HepG2 (cell line): ENCODE results near the gene FAM53B. TPM values are rescaled to one million over a fixed set of nuclear protein-coding genes. Genes with fewer than 3 reads are reported as not detected.

Experiments
- ATAC-seq: fragments of 200-7000 bp; cut with Tn5 transposase; 3 replicates; pipeline ENCODE4 v1.9.1; 2020; ENCODE audit warnings: mild to moderate bottlenecking, moderate library complexity
- BruUV-seq: library from RNA; stranded (reverse); fragments of 400-500 nt; replicated peaks from 2 replicates; lab custom pipeline; 2021; lab: Mats Ljungman, UMichigan
- CTCF ChIA-PET: fragments of 300-600 bp; formaldehyde crosslinking; extraction: SDS; loops from one replicate; lab custom pipeline; 2021; ENCODE audit warnings: low total read pairs, inconsistent platforms, low intra/inter-chr PET ratio; lab: Yijun Ruan, JAX
- POLR2A ChIA-PET: fragments of 350-600 bp; sonication (Branson Sonifier 250); formaldehyde crosslinking; loops from one replicate; lab custom pipeline; 2020; ENCODE audit warnings: antibody characterized with exemption, inconsistent platforms; lab: Yijun Ruan, JAX
- DNase-seq: peaks from one replicate; pipeline ENCODE4 v3.0.0-alpha.2; 2015; ENCODE audit warnings: low spot score
- FAIRE-seq: peaks from 3 replicates; lab custom pipeline; 2011; peaks lifted over from hg19 to GRCh38; lab: Jason Lieb, UNC
- H2AFZ ChIP-seq: one replicate; pipeline ENCODE4 v1.6.1; 2011; ENCODE audit warnings: low read length, inconsistent platforms
- H3K27ac ChIP-seq: fragments of 300-600 bp; 3 replicates; pipeline ENCODE4 v1.8.0; 2011; ENCODE audit warnings: mixed run types, mild to moderate bottlenecking, mixed read lengths, low read length, inconsistent platforms; ENCODE audit not compliant: insufficient read depth; ENCODE audit errors: extremely low read length
- H3K27me3 ChIP-seq, 2 experiments: fragments of 200-600 bp in 1 of 2; 2 replicates in 1 of 2; 3 replicates in 1 of 2; pipeline versions ENCODE4 v1.6.0 to v1.8.0; 2011; ENCODE audit warnings: low read length in 2 of 2, mild to moderate bottlenecking in 2 of 2, moderate library complexity in 2 of 2, inconsistent platforms in 1 of 2; ENCODE audit not compliant: insufficient read depth in 2 of 2, control insufficient read depth in 1 of 2
- H3K36me3 ChIP-seq, 2 experiments: fragments of 200-600 bp in 1 of 2; replicated peaks in 1 of 2; 2 replicates in 1 of 2; 3 replicates in 1 of 2; pipeline versions ENCODE4 v1.5.1 to v1.8.0; 2011; ENCODE audit warnings: low read length in 2 of 2, inconsistent platforms in 1 of 2; ENCODE audit not compliant: insufficient read depth in 2 of 2, control insufficient read depth in 1 of 2
- H3K4me1 ChIP-seq: 2 replicates; pipeline ENCODE4 v1.5.1; 2012; ENCODE audit warnings: low read length, inconsistent platforms; ENCODE audit not compliant: insufficient read depth
- H3K4me2 ChIP-seq: 2 replicates; pipeline ENCODE4 v1.6.0; 2011; ENCODE audit warnings: low read depth, low read length, inconsistent platforms
- H3K4me3 ChIP-seq, 3 experiments: fragments of 200-600 bp in 1 of 3; sonication (generic), shearing (Covaris generic) in 1 of 3; replicated peaks in 1 of 3; 2 replicates each; pipeline ENCODE4 v1.5.1; 2011 to 2016; ENCODE audit warnings: low read length in 3 of 3, inconsistent platforms in 2 of 3, low read depth in 2 of 3, mild to moderate bottlenecking in 2 of 3, control low read depth in 1 of 3, mixed read lengths in 1 of 3; ENCODE audit not compliant: insufficient read depth in 1 of 3
- H3K79me2 ChIP-seq: one replicate; pipeline ENCODE4 v1.6.1; 2011; ENCODE audit warnings: low read length, inconsistent platforms; ENCODE audit not compliant: insufficient read depth
- H3K9ac ChIP-seq: 2 replicates; pipeline ENCODE4 v1.6.0; 2011; ENCODE audit warnings: mild to moderate bottlenecking, low read depth, low read length, inconsistent platforms; ENCODE audit not compliant: insufficient read depth
- H3K9me3 ChIP-seq: 2 replicates; pipeline ENCODE4 v1.5.1; 2012; ENCODE audit warnings: mild to moderate bottlenecking, low read length
- H4K20me1 ChIP-seq: 2 replicates; pipeline ENCODE4 v1.6.0; 2011; ENCODE audit warnings: inconsistent platforms, mild to moderate bottlenecking, low read length, moderate library complexity; ENCODE audit not compliant: insufficient read depth
- ARNT2 ChIP-seq: sonication (generic); formaldehyde crosslinking; IDR thresholded peaks from 2 replicates; pipeline ENCODE4 v1.8.0; 2022; ENCODE audit warnings: mild to moderate bottlenecking, low read depth, missing genetic modification reagents, moderate library complexity
- LRRFIP1 ChIP-seq: sonication (generic); formaldehyde crosslinking; conservative IDR thresholded peaks from 2 replicates; pipeline ENCODE4 v1.4.0; 2020; ENCODE audit warnings: missing genetic modification reagents
- PHF5A ChIP-seq: IDR thresholded peaks from one replicate; pipeline ENCODE4 v1.6.1; 2018; ENCODE audit warnings: low read depth, missing genetic modification reagents; ENCODE audit not compliant: unreplicated experiment
- PLRG1 ChIP-seq: fragments of 450-650 bp; conservative IDR thresholded peaks from 2 replicates; pipeline ENCODE4 v1.6.1; 2016
- SP4 ChIP-seq: sonication (generic); formaldehyde crosslinking; IDR thresholded peaks from 2 replicates; pipeline ENCODE4 v1.8.1; 2023; ENCODE audit warnings: mild to moderate bottlenecking, missing genetic modification reagents
- TERF1 ChIP-seq: sonication (generic); formaldehyde crosslinking; IDR thresholded peaks from 2 replicates; pipeline ENCODE4 v1.8.0; 2022; ENCODE audit warnings: mild to moderate bottlenecking, missing genetic modification reagents, moderate library complexity
- ZBTB26 ChIP-seq: IDR thresholded peaks from 2 replicates; pipeline ENCODE4 v1.6.1; 2016; ENCODE audit warnings: missing compliant biosample characterization, missing genetic modification reagents, borderline replicate concordance
- ZNF138 ChIP-seq: sonication (generic); formaldehyde crosslinking; IDR thresholded peaks from 2 replicates; pipeline ENCODE4 v1.5.0; 2020; ENCODE audit warnings: mild to moderate bottlenecking, low read depth, missing genetic modification reagents
- WGBS: methylation state at CpG from one replicate; pipeline ENCODE4 v1.1.6; 2017; ENCODE audit warnings: low lambda C conversion rate; 5-methylcytosine and 5-hydroxymethylcytosine counted together
- in situ Hi-C: cut with HindIII; loops from 2 replicates; pipeline ENCODE4 v1.10.0; 2017; ENCODE audit warnings: low pct_unique_long_range_greater_than_20kb; ENCODE audit not compliant: extremely low pct_ligation_motif_present
- intact Hi-C: fragments of 100-400 bp; cut with micrococcal nuclease; formaldehyde crosslinking; loops from one replicate; pipeline ENCODE4 v1.10.0; 2022; ENCODE audit not compliant: unreplicated experiment
- polyA plus RNA-seq, 8 experiments: library from polyadenylated mRNA; depleted of rRNA in 3 of 8; stranded (reverse) in 7 of 8; unstranded in 1 of 8; fragments of >200 nt; fragmentation: Illumina TruSeq in 4 of 8; extraction: Trizol in 4 of 8; gene quantifications; 2 replicates each; pipeline versions ENCODE4 v1.2.1 to v1.2.3, GENCODE V29; 2011 to 2016; ENCODE audit warnings: low read depth in 4 of 8, missing spikeins in 1 of 8, mixed read lengths in 1 of 8; ENCODE audit not compliant: insufficient read depth in 1 of 8
- total RNA-seq, 5 experiments: library from RNA; depleted of rRNA; stranded (reverse); fragments of >200 nt; fragmentation: Illumina TruSeq; extraction: Trizol; gene quantifications; 2 replicates each; pipeline ENCODE4 v1.2.3, GENCODE V29; 2016; ENCODE audit warnings: low read depth in 1 of 5

The FAM53B gene
- total and polyA plus RNA-seq, 2 of the 13 experiments (the other 11 are each of a cell fraction or from before 2014, with no cell fraction given): 6.4 to 19.3 TPM

GRCh38 chr10:124639206-124639605 is 105.0 kb downstream of the FAM53B start (continued):
- TF ChIP-seq TERF1 (CRISPR knock-in tag) (no peak), PLRG1 (no peak), ZNF138 (CRISPR knock-in tag) (no peak)

- Histone ChIP-seq H3K4me3 (no peak overlapping the region), H4K20me1 (0 out of 2 replicates have a peak, but pooled peaks cover 3% of the 10 kb centered on the region), H3K36me3 (peaks cover 1 to 3% of the 10 kb centered on the region in 2 experiments; a peak in 4 of 5 replicates), H2AFZ (no peak overlapping the region), H3K9ac (no peak overlapping the region), H3K4me2 (no peak overlapping the region), H3K27me3 (no peaks in the 10 kb centered on the region), H3K79me2 (no peaks in the 10 kb centered on the region), H3K4me1 (no peaks in the 10 kb centered on the region), H3K9me3 (no peaks in the 10 kb centered on the region), H3K27ac (no peak overlapping the region)
- ATAC-seq (no peak), DNase-seq (no peak), FAIRE-seq (no peak)
- ChIA-PET POLR2A (no interaction called here), CTCF (no interaction called here)
- intact Hi-C loops (no loop called here), in situ Hi-C loops (no loop called here)
- no peak for TF ChIP-seq SP4 (CRISPR knock-in tag)
- TF ChIP-seq ARNT2: no peak
- no peak for TF ChIP-seq PHF5A (CRISPR knock-in tag)
- TF ChIP-seq LRRFIP1: no peak
- TF ChIP-seq ZBTB26 (CRISPR knock-in tag): no peak
- WGBS: over 99% methylated on average over 8 of the region's 8 CpGs
- no TSS peak for BruUV-seq
Measured at GRCh38 chr10:124637746-124638145, 106.4 kb downstream of the FAM53B start.
